Fibroblast of skin of abdomen (primary cell): ENCODE measurements around the gene ELFN2.

ENCODE experiments used
- DNase-seq: peaks from one replicate; pipeline ENCODE4 v3.0.0-alpha.2; 2013

Gene ELFN2

DNA sequence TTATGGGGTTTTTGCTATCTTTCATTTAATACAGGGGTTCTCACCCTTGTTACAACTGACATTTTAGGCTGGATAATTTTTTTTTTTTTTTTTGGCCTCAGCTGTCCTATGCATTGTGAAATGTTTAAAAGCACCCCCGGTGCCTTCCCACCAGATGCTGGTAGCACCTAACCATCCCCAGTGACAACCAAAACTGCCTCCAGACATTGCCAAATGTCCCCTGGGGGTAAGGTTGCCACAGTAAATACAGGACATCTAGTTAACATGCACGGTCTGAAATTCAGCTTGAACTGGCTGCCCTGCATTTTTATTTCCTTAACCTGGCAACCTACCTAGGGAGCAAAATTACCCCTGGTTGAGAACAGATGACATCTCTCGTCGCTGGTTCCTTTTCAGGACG lies 72.6 kb downstream of the ELFN2 start:
- no peak for DNase-seq

- no peak for DNase-seq
Observed at GRCh38 chr22:37354261-37354660, 73.0 kb downstream of the ELFN2 start.

GRCh38 chr22:37353839-37354238 lies 73.4 kb downstream of the ELFN2 start:
- DNase-seq = peak; percentile 77

DNA sequence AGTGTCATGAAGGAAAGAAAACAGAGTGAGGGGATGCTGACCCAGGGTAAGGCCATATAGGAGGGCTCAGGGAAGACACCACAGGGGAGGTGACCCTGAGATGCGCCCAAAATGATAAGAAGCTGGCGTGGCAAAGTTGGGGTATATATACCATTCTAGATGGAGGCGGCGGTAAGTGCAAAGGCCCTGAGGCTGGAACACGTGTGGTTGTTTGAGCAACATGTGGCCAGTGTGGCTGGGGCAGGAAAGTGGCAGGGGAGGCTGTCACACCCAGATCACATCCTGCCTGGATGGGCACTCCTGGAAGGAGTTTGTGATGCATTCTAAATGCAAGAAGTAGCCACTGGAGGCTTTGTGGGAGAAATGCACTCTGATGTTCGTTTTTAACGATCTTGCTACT lies 74.8 kb downstream of the ELFN2 start:
- no peak for DNase-seq

DNA sequence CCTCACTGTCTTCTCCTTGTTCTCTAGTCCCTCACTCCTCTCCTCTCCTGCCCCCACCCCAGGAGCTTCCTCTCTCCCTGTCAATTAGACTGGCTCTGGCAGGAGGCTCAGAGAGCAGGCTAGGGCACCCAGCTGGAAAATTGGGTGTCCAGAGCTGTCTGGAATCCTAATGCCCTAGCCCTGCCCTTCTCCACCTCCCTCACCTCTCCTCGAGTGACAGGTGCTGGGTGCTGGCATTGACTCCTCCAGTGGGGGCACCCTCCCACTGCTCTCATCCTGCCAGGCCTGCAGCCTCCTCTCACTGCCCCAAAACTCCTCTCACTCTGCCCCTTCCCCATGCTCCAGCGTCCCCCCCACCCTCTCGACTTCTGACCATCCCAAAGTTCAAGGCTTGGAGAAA lies 76.0 kb downstream of the ELFN2 start:
- no peak for DNase-seq

DNA sequence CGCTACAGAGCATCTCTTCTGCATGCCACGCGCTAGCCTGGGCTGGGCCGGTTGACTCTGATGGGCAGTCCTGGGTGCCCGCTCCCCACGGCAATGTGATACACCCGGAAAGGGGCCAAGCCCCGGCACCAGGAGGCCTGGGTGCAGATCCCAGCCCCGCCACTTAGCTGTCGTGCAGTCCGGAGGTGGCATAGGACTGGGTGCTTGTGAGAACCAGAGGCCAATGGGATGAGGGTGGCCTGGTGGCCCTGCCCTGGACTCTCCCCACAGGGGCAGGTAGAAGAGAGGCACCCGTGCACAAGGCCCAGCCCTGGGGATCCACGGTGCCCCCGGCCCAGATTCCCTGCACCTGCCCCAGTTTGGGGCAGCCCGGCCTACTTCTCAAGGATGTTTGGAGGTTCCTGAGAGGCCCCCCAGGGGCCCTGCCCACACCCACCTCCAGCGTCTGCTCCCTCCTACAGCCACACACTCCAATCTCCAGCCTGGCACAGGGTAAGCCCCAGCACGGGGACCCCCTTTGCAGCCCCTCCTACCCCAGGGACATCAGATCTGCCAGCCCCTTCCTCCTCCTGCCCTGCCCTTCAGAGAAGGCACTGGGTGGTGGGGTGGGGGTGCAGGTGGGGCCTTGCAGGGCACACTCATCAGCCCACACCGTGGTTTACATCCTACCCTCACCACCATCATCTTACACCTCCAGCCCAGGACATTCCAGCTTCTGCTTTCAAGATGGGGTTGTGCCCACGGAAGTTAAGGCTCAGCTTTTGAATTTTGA lies 78.0 kb downstream of the ELFN2 start:
- no peak for DNase-seq

GRCh38 chr22:37346505-37346895 lies 80.8 kb downstream of the ELFN2 start:
- DNase-seq = no peak

GRCh38 chr22:37345863-37346504 lies 81.3 kb downstream of the ELFN2 start:
- peak; percentile 95 for DNase-seq

DNA sequence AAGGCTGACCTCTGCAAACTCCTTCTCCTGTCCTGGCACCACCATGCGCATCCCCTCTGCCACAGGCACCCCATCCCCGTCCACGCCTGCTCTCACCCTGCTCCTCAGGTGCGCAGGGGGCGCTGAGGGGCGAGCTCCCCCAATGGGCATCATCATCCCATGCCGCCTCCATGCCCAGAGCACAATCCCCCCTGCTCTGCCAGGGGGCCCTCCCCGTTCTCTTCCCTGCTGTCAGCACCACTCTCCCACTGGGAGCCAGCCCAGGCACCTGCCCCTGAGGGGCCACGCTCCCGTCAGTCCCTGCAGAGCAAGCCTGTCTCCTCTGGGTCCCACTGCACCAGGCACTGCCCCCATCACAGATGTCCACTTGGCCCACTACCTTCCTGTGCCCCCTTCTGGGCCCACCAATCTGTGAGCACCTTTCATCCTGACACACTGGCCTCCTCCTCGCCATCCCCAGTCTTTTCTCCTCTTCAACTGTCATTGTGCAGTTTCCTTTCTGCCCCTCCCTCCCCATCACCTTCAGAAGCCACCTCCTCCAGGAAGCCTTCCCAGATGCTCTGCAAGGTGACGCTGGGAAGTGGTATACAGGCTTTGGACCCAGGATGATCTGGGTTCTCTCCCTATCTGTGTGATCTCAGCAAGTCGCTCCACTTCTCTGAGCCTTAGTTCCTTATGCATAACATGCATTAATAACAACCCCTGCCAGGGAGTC lies 82.4 kb downstream of the ELFN2 start:
- no peak for DNase-seq

- no peak for DNase-seq
Observed at GRCh38 chr22:37343863-37344734, 83.2 kb downstream of the ELFN2 start.

DNA sequence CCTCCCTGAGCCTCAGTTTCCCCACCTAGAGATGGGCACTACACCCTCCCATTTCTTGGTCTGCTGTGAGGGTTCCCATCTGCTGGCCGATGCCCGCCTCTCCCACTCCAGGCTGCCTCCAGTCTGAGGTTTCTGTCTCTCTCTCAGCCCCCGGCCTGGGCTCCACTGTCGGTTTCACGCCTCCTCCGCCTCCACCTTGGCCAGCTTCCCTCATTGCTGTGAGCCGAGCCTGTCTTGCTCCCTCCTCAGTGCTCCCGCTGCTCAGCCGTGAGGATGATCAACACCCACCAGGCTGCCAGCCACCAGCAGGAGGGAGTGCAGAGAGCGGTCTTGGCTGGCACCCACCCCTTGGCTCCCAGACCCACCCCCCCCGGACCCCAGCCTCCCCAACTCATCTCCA lies 83.9 kb downstream of the ELFN2 start:
- no peak for DNase-seq

DNA sequence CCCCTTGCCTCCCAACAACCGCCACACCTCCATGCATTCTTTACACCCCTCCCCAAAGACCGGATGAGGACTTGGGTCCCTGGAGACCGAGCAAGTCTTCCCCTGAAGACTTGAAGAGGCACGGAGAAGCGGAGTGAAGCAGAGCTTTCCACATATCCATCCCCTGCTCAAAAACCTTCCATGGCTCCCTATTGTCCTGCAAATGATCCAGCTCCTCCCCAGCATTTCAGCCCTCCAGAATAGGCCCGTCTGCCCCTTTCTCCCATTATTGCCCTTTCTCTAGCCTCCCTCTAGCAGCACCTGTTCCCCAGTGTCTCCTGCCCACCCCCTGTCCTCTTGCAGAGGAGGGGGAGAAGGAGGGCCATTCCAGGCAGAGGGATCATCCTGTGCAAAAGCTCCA lies 85.2 kb downstream of the ELFN2 start:
- DNase-seq = no peak

DNA sequence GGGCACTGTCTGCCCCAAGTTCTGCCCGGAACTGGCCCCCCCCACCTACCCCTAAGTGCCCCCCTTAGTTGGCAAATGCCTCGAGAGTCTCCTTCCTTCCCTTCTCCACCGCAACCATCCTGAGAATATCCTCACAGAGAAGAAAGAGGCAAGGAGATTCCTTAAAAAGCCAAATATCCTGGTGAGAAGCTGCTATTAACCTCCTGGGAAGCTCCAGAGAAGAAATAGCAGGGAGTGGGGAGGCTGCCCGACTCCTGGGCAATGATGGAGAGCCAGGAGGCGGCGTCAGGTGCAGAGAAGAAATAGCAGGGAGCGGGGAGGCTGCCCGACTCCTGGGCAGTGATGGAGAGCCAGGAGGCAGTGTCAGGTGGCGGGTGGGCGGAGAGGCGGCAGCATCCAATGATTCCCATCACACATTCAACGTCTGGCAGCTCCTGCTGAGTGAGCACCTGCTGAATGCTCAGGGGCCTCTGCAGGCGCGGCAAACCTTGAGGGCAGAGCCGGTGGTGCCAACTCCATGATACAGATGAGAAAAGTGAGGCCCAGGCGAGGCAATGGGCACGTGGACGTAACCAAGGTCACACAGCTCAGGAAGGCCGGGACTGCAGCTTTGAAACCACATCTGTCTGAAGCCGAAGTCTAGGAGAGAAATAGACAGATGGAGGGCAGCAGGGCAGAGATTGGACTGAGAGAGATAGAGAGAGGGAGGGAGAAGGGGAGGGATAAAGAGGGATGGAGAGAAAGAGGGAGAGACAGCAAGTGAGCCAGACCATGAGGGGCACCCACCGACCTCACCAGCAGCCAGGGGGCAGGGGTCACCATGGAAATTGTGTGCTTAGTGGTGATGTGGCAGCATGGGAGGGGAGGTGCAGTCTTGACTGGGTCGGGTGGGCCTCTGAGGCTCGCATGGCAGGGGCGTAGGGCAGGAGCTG lies 86.7 kb downstream of the ELFN2 start:
- DNase-seq = no peak

DNA sequence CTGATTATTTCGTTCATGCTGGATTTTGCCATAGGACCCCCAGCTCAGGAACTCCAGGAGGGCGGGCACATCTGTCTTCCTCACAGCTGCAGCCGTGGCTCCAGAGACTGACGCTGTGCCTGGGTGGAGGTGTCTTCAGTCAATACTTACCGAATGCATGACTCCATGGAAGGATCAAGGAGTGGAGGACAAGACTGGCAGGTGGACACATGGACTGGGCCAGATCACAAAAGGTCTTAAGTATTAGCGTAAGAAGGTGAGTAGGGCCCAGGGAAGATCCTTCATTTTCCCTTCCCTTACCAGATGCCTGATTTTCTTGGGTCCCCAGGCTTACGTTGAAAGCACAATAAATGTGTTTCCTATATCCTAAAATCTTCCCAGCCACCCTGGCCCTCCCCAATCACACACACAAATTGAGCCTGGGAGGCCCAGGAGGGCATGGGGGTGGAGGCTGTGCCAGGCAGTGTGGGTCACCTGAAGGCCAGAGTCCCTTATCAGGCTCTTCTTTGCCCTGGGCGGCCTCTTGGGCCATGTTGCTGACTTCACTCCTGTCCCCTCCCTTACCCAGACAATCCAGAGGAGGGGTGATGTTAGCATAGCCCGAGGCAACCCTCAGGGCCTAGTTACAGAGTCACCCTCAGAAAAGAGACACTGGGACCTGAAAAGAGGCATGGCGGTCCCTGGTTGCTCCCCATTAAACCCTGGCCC lies 88.6 kb downstream of the ELFN2 start:
- no peak for DNase-seq

DNA sequence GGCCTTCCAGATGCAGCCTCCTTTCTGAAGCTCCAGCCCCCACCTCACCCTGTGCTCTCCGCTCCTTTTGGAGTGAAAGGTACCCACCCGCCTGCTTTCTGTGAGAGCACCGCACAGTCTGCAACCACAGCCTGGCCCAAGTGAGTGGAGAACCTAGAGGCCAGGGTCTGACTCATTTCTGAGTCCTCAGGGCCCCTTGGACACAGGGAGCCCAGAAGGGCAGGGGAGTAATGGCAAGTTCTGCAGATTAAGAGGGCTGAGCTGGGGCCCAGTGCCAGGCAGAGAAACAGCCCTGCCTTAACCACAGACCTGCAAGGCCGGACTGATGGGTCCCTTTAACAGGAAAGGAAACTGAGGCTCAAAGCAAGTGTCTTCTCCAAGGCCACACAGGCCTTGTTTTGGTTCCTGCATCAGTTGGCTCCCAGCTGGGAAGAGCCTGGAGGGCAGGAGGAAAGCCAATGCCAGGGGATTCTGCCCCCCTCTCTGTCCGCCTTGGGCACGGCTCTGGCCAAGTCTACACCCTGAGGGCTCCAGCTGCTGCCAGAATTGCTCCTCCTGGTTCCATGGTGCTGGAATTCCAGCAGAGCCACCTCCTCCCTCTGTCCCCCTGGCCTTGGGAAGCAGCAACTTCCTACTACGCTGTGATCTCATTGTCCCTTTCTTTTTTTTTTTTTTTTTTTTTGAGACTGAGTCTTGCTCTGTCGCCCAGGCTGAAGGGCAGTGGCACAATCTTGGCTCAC lies 89.9 kb downstream of the ELFN2 start:
- DNase-seq = no peak

GRCh38 chr22:37336579-37336978 lies 90.7 kb downstream of the ELFN2 start:
- no peak for DNase-seq

DNA sequence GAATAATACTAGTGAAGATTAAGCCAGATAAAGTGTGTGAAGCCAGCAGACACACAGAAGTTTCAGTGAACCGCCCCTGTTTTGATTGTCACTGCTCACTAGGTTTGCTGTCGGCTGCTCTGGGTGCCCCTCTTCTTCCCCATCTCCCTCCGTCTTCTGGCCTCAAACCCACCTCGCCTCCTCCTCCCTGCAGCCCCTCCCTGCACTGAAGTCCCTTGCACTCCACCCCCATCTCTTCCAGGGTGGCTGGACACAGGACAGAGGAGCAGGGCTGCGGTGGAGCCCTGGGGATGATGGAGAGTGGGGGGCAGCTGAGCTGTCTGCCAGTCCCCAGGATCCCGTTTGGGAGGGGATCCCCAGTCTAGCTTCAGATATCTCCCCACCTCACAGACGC lies 91.5 kb downstream of the ELFN2 start:
- no peak for DNase-seq

DNA sequence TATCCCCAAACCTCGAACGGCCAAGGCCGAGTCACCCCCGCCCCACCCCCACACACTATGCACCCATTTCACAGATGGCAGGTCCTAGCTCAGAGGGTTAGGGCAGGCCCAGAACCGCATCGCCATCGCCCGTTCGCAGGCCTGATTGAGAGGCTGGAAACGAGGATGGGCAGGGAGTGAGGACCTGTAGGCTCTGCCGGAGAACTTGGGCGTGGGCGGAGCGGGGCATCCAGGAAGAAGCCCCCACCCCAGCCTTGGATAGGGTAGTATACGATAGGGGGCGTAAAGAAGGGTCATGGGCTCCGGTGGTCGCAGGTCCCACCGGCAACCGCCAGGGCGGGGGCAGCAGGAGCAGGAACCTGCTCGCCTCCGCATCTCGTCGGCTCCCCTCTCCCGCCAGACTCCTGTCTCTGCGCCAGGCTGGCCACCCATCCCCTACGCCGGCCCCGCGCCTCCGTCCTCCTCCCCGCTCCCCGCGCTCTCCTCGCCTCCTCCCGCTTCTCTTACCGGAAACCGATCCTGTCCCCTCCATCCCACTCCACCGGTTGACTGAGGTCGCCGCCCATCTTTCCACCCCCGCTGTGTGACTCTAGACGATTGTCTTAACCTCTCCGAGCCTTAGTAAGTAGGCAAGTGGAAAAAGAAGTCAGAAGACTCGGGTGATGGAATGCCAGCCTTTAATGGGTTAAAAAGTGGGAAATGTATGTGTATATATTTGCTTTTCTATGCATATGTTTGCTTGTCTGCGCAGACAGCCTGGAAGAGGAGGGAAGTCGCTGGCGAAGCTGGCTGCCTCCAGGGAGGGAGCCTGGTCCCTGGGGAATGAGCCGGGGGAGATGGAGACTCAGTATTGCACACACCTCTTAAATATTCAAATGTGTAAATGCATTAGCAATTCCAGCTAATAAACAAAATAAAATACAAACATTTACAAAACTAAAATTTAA lies 92.1 kb downstream of the ELFN2 start:
- no peak for DNase-seq

GRCh38 chr22:37334461-37334858 lies 92.8 kb downstream of the ELFN2 start:
- DNase-seq = no peak
